Measurements from ENCODE around the gene FYN. TPM values are rescaled to one million over a fixed set of nuclear protein-coding genes. Genes with fewer than 3 reads are reported as not detected.

Gene FYN
- total RNA-seq, 1 donor from 2014 or later: 331 TPM

GRCh38 chr6:111774346-111774703, 98.9 kb downstream of the FYN start:
- peaks cover 69% of the 10 kb centered on the region for H3K36me3 Mint-ChIP-seq (ENCODE audit: low read depth)
- no peaks in the 10 kb centered on the region for H3K27me3 Mint-ChIP-seq
- intact Hi-C loops (cut with micrococcal nuclease): no loop called here
- no peak overlapping the region for H3K4me3 Mint-ChIP-seq
- peak overlapping the region; percentile 29 for H3K27ac Mint-ChIP-seq
- DNase-seq: no peak
- H3K9me3 Mint-ChIP-seq: peaks cover 8% of the 10 kb centered on the region
- peaks cover 73% of the 10 kb centered on the region for H3K4me1 Mint-ChIP-seq

- Mint-ChIP-seq H3K27me3 (no peaks in the 10 kb centered on the region), H3K9me3 (peaks cover 10% of the 10 kb centered on the region), H3K36me3 (ENCODE audit: low read depth) (peaks cover 70% of the 10 kb centered on the region), H3K4me3 (no peak overlapping the region), H3K27ac (peak overlapping the region; percentile 41), H3K4me1 (peaks cover 74% of the 10 kb centered on the region)
- no peak for DNase-seq
- intact Hi-C loops (cut with micrococcal nuclease): no loop called here
Observed at GRCh38 chr6:111773501-111774345, 99.5 kb downstream of the FYN start.

DNA sequence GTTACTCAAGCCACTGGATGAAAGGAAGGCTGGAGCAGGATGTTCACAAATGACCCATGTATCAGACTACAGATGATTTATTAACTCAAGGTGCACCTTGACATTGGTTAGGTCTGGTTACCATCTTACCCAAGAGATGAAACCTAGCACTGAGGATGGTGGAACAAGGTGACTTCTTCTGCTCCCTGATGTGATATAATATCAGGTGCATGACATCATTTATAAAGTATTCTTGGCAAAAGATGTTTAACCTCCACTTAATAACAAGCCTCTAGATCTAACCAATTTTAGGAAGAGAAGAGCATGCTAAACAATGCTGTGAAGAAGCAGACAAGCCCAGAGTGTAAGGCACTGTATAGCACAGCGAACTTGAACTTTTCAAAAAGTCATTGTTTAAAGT, 100.9 kb downstream of the FYN start:
- H3K9me3 Mint-ChIP-seq: peaks cover 10% of the 10 kb centered on the region
- H3K36me3 Mint-ChIP-seq (ENCODE audit: low read depth): peaks cover 63% of the 10 kb centered on the region
- intact Hi-C loops (cut with micrococcal nuclease): no loop called here
- peak overlapping the region; percentile 44 for H3K27ac Mint-ChIP-seq
- no peak overlapping the region for H3K4me3 Mint-ChIP-seq
- H3K27me3 Mint-ChIP-seq: no peaks in the 10 kb centered on the region
- no peak for DNase-seq
- H3K4me1 Mint-ChIP-seq: peaks cover 75% of the 10 kb centered on the region

- no peak overlapping the region for H3K4me3 Mint-ChIP-seq
- H3K27ac Mint-ChIP-seq: peak overlapping the region; percentile 44
- peaks cover 77% of the 10 kb centered on the region for H3K4me1 Mint-ChIP-seq
- H3K9me3 Mint-ChIP-seq: peaks cover 10% of the 10 kb centered on the region
- no peak for DNase-seq
- peaks cover 62% of the 10 kb centered on the region for H3K36me3 Mint-ChIP-seq (ENCODE audit: low read depth)
- no peaks in the 10 kb centered on the region for H3K27me3 Mint-ChIP-seq
- intact Hi-C loops (cut with micrococcal nuclease): no loop called here
Observed at GRCh38 chr6:111771629-111772028, 101.6 kb downstream of the FYN start.

- no peaks in the 10 kb centered on the region for H3K27me3 Mint-ChIP-seq
- peak overlapping the region; percentile 75 for H3K27ac Mint-ChIP-seq
- peaks cover 66% of the 10 kb centered on the region for H3K36me3 Mint-ChIP-seq (ENCODE audit: low read depth)
- H3K4me3 Mint-ChIP-seq: no peak overlapping the region
- intact Hi-C loops (cut with micrococcal nuclease): no loop called here
- peaks cover 10% of the 10 kb centered on the region for H3K9me3 Mint-ChIP-seq
- DNase-seq: no peak
- H3K4me1 Mint-ChIP-seq: peaks cover 78% of the 10 kb centered on the region
Observed at GRCh38 chr6:111771094-111771432, 102.2 kb downstream of the FYN start.

GRCh38 chr6:111770263-111771093, 102.8 kb downstream of the FYN start:
- H3K9me3 Mint-ChIP-seq: peaks cover 10% of the 10 kb centered on the region
- peak overlapping the region; percentile 30 for H3K4me3 Mint-ChIP-seq
- no peak for DNase-seq

DNA sequence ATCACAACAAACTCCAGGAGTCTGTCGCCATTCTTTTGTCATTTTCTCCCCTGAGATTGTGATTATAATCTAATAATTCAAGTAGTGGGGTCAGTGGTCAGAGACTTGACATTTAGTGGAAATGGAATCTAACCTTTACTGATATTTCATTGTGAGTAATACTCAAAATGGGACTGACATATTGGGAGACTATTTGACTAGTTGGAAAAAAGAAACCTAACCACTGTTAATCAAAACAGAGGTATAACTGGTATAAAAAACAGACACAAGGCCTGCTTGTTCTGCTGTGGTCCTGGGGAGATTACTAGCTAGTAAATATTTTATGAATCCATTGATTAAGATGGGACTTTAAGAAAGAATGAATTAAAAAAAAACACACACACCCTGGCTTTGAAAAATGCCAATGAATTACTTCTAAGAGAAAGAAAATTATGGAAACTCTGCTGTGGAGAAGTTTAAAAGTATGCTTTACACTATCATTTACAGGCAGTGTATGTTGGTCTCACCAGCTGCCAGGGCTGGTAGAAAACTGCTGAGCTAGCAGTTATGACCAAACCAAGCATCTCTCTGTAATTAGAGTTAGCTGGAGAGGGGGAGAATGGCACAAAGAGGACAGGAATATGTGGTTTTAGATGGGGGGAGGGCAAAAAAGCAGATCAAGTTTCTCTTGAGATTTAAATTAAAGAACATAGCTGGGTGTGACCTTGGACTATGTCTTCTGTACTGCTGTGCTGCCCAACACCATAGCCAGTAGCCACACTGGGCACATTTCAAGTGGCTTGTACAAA, 103.7 kb downstream of the FYN start:
- Mint-ChIP-seq H3K9me3 (peaks cover 10% of the 10 kb centered on the region), H3K4me3 (peak overlapping the region; percentile 51), H3K27me3 (no peaks in the 10 kb centered on the region), H3K4me1 (peaks cover 85% of the 10 kb centered on the region), H3K36me3 (ENCODE audit: low read depth) (peaks cover 68% of the 10 kb centered on the region), H3K27ac (peak overlapping the region; percentile 98)
- DNase-seq: no peak
- intact Hi-C loops (cut with micrococcal nuclease): loop anchor here (10.0 kb wide), 1 partner anchor 285 kb away; the partner anchor contains the start of gene REV3L

More at GRCh38 chr6:111770263-111771093, 102.8 kb downstream of the FYN start:
- intact Hi-C loops (cut with micrococcal nuclease): no loop called here
- Mint-ChIP-seq H3K4me1 (peaks cover 79% of the 10 kb centered on the region), H3K27ac (peak overlapping the region; percentile 75), H3K27me3 (no peaks in the 10 kb centered on the region), H3K36me3 (ENCODE audit: low read depth) (peaks cover 69% of the 10 kb centered on the region)

DNA sequence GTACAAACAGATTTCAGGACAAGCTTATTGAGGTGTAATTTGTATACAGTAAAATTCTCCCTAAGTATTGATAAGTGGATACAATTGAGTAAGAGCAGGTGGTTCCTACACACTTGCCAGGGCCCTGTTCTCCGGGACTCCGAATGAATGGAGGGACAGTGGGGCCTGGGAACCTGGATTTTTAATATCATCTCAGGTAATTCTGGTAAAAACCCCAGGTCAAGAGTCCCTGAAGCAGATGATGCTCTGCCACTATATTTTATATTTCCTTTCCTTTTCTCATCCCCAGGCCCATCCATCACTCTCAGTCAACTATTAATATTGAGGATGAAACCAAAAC, 104.9 kb downstream of the FYN start:
- H3K9me3 Mint-ChIP-seq: peaks cover 10% of the 10 kb centered on the region
- H3K4me1 Mint-ChIP-seq: peaks cover 86% of the 10 kb centered on the region
- H3K36me3 Mint-ChIP-seq (ENCODE audit: low read depth): peaks cover 69% of the 10 kb centered on the region
- no peak for DNase-seq
- H3K27me3 Mint-ChIP-seq: no peaks in the 10 kb centered on the region
- peak overlapping the region; percentile 51 for H3K4me3 Mint-ChIP-seq
- H3K27ac Mint-ChIP-seq: peak overlapping the region; percentile 98
- intact Hi-C loops (cut with micrococcal nuclease): loop anchor here (1.0 to 10.0 kb wide), 3 partner anchors 8 to 284 kb away; partner anchors contain the start of gene REV3L

DNA sequence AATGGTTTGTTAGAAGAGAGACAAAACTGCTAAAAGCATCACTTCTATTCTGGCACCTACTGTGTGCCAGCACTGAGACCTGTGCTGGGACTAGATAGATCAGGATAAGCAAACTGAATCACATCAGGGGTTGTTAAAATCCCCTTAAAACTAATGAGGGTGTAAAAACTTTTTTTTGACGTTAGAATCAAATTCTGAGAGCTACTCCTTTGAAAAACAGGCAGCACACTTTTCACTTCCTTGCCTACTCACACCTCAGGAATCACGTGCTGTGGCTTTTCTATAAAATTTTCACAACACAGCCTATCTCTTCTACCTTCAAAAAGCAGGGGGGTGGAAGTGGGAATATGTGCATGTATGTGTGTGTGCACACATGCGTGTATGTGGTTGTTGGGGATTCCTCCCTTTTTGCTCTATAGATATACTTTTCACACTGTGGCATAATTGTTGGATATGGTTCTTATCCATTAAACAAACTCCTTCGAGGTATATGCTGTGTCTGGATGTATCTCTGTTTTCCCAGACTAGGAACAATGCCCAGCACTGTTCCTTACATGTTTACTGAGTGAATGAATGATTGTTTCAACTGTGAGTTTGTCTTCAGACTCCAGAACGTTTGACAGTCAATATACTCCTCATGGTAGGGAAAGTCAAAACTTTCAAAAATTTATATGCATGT, 105.4 kb downstream of the FYN start:
- Mint-ChIP-seq H3K27ac (peak overlapping the region; percentile 98), H3K36me3 (ENCODE audit: low read depth) (peaks cover 70% of the 10 kb centered on the region), H3K9me3 (peaks cover 10% of the 10 kb centered on the region), H3K4me3 (peak overlapping the region; percentile 51), H3K4me1 (peaks cover 90% of the 10 kb centered on the region), H3K27me3 (no peaks in the 10 kb centered on the region)
- intact Hi-C loops (cut with micrococcal nuclease): loop anchor here (1.0 to 10.0 kb wide), 4 partner anchors 8 to 283 kb away; partner anchors contain the start of gene REV3L
- DNase-seq: peak; percentile 77

DNA sequence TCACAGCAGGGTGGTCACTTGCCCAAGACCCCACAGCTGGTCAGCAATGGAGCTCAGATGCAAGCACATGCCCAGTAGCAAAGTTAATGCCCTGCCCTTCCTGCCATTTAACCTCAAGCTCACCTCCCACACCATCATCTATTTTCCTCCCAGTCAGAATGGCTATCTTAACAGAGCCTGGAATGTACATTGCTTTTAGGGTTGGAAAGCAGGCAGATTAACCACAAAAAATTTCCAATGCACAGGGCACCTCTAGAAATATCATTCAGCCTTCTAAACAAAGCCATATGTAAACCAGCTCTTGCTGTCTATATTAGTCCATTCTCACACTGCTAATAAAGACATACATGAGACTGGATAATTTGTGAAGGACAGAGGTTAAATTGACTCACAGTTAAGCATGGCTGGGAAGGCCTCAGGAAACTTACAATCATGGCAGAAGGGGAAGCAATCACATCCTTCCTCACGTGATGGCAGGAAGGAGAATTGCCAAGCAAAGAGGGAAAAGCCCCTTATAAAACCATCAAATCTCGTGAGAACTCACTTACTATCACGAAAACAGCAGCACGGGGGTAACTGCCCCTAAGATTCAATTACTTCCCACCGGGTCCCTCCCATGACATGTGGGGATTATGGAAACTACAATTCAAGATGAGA, 106.9 kb downstream of the FYN start:
- Mint-ChIP-seq H3K27me3 (no peaks in the 10 kb centered on the region), H3K4me3 (peak overlapping the region; percentile 47), H3K4me1 (peaks cover 93% of the 10 kb centered on the region), H3K9me3 (peaks cover 10% of the 10 kb centered on the region), H3K27ac (peak overlapping the region; percentile 98), H3K36me3 (ENCODE audit: low read depth) (peaks cover 67% of the 10 kb centered on the region)
- no peak for DNase-seq
- intact Hi-C loops (cut with micrococcal nuclease): loop anchor here (1.0 to 10.0 kb wide), 3 partner anchors 105 to 282 kb away; partner anchors contain the start of gene REV3L

- Mint-ChIP-seq H3K4me1 (peaks cover 94% of the 10 kb centered on the region), H3K27ac (peak overlapping the region; percentile 98), H3K4me3 (peak overlapping the region; percentile 47), H3K27me3 (no peaks in the 10 kb centered on the region), H3K36me3 (ENCODE audit: low read depth) (peaks cover 66% of the 10 kb centered on the region), H3K9me3 (peaks cover 7% of the 10 kb centered on the region)
- no peak for DNase-seq
- intact Hi-C loops (cut with micrococcal nuclease): loop anchor here (1.0 to 10.0 kb wide), 7 partner anchors 15 to 281 kb away; partner anchors contain the start of gene REV3L
Observed at GRCh38 chr6:111765763-111766162, 107.5 kb downstream of the FYN start.

GRCh38 chr6:111764238-111765175, 108.7 kb downstream of the FYN start:
- Mint-ChIP-seq H3K4me1 (peaks cover 96% of the 10 kb centered on the region), H3K36me3 (ENCODE audit: low read depth) (peaks cover 62% of the 10 kb centered on the region), H3K27ac (peak overlapping the region; percentile 98), H3K4me3 (peak overlapping the region; percentile 57), H3K27me3 (no peaks in the 10 kb centered on the region), H3K9me3 (peaks cover 4% of the 10 kb centered on the region)
- peak; percentile 82 for DNase-seq
- intact Hi-C loops (cut with micrococcal nuclease): loop anchor here (1.0 to 10.0 kb wide), 8 partner anchors 14 to 280 kb away; partner anchors contain the start of gene REV3L
